ENCODE results near the gene PARD3B.

PARD3B gene

GRCh38 chr2:205025580-205026240, 480.4 kb downstream of the PARD3B start:
- TF ChIP-seq ELF4 (IDR thresholded peaks at IDR 0.05) (no peak), FOXA1 (IDR thresholded peaks at IDR 0.05) (no peak), ARNT (IDR thresholded peaks at IDR 0.05) (no peak), TARDBP (IDR thresholded peaks at IDR 0.05) (no peak), L3MBTL2 (conservative IDR thresholded peaks at IDR 0.05) (no peak), CTBP1 (IDR thresholded peaks at IDR 0.05; ENCODE audit: borderline replicate concordance) (no peak), NFRKB (IDR thresholded peaks at IDR 0.05) (no peak), BHLHE40 (IDR thresholded peaks at IDR 0.05; ENCODE audit: borderline replicate concordance) (no peak), SP1 (IDR thresholded peaks at IDR 0.05) (no peak), SUZ12 (IDR thresholded peaks at IDR 0.05) (no peak), HDGF (IDR thresholded peaks at IDR 0.05; ENCODE audit: borderline replicate concordance) (no peak), ZNF384 (IDR thresholded peaks at IDR 0.05) (no peak), FOXK2 (IDR thresholded peaks at IDR 0.05) (no peak), FOXM1 (IDR thresholded peaks at IDR 0.05; ENCODE audit: borderline replicate concordance) (no peak), PKNOX1 (IDR thresholded peaks at IDR 0.05) (no peak)
- no peak for DNase-seq (ENCODE audit: extremely low spot score)
- ChIA-PET POLR2A (no interaction called here), CTCF (no interaction called here)

GRCh38 chr2:205030695-205031094, 485.4 kb downstream of the PARD3B start:
- DNase-seq (ENCODE audit: extremely low spot score): no peak
- POLR2A ChIA-PET: no interaction called here
- CTCF ChIA-PET: no interaction called here
- TF ChIP-seq FOXM1 (IDR thresholded peaks at IDR 0.05; ENCODE audit: borderline replicate concordance) (no peak), ELF4 (IDR thresholded peaks at IDR 0.05) (no peak), L3MBTL2 (conservative IDR thresholded peaks at IDR 0.05) (no peak), TARDBP (IDR thresholded peaks at IDR 0.05) (no peak), FOXA1 (IDR thresholded peaks at IDR 0.05) (no peak), ZNF384 (IDR thresholded peaks at IDR 0.05) (no peak)

- no peak for DNase-seq (ENCODE audit: extremely low spot score)
- no peak for TF ChIP-seq FOXK2 (IDR thresholded peaks at IDR 0.05)
- no peak for TF ChIP-seq SP1 (IDR thresholded peaks at IDR 0.05)
- TF ChIP-seq ELF4 (IDR thresholded peaks at IDR 0.05): no peak
- no peak for TF ChIP-seq NFRKB (IDR thresholded peaks at IDR 0.05)
- TF ChIP-seq ZNF384 (IDR thresholded peaks at IDR 0.05): no peak
- no peak for TF ChIP-seq SUZ12 (IDR thresholded peaks at IDR 0.05)
- TF ChIP-seq BHLHE40 (IDR thresholded peaks at IDR 0.05; ENCODE audit: borderline replicate concordance): no peak
- no peak for TF ChIP-seq FOXA1 (IDR thresholded peaks at IDR 0.05)
- TF ChIP-seq HDGF (IDR thresholded peaks at IDR 0.05; ENCODE audit: borderline replicate concordance): no peak
- TF ChIP-seq ARNT (IDR thresholded peaks at IDR 0.05): no peak
- TF ChIP-seq TARDBP (IDR thresholded peaks at IDR 0.05): no peak
- TF ChIP-seq L3MBTL2 (conservative IDR thresholded peaks at IDR 0.05): no peak
- TF ChIP-seq PKNOX1 (IDR thresholded peaks at IDR 0.05): no peak
- no peak for TF ChIP-seq CTBP1 (IDR thresholded peaks at IDR 0.05; ENCODE audit: borderline replicate concordance)
- TF ChIP-seq LEF1 (IDR thresholded peaks at IDR 0.05; ENCODE audit: borderline replicate concordance): no peak
- TF ChIP-seq FOXM1 (IDR thresholded peaks at IDR 0.05; ENCODE audit: borderline replicate concordance): no peak
- CTCF ChIA-PET: no interaction called here
- POLR2A ChIA-PET: no interaction called here
Measured at GRCh38 chr2:205032093-205032551, 486.8 kb downstream of the PARD3B start.

- POLR2A ChIA-PET: no interaction called here
- CTCF ChIA-PET: no interaction called here
- no peak for DNase-seq (ENCODE audit: extremely low spot score)
- TF ChIP-seq SUZ12 (IDR thresholded peaks at IDR 0.05): no peak
- TF ChIP-seq FOXA1 (IDR thresholded peaks at IDR 0.05): no peak
- TF ChIP-seq SP1 (IDR thresholded peaks at IDR 0.05): no peak
- no peak for TF ChIP-seq L3MBTL2 (conservative IDR thresholded peaks at IDR 0.05)
- TF ChIP-seq HDGF (IDR thresholded peaks at IDR 0.05; ENCODE audit: borderline replicate concordance): no peak
- no peak for TF ChIP-seq PKNOX1 (IDR thresholded peaks at IDR 0.05)
- no peak for TF ChIP-seq BHLHE40 (IDR thresholded peaks at IDR 0.05; ENCODE audit: borderline replicate concordance)
- TF ChIP-seq ARNT (IDR thresholded peaks at IDR 0.05): no peak
- no peak for TF ChIP-seq ZNF384 (IDR thresholded peaks at IDR 0.05)
- no peak for TF ChIP-seq CTBP1 (IDR thresholded peaks at IDR 0.05; ENCODE audit: borderline replicate concordance)
- no peak for TF ChIP-seq TARDBP (IDR thresholded peaks at IDR 0.05)
- TF ChIP-seq NFRKB (IDR thresholded peaks at IDR 0.05): no peak
- TF ChIP-seq LEF1 (IDR thresholded peaks at IDR 0.05; ENCODE audit: borderline replicate concordance): no peak
- no peak for TF ChIP-seq FOXK2 (IDR thresholded peaks at IDR 0.05)
- no peak for TF ChIP-seq ELF4 (IDR thresholded peaks at IDR 0.05)
- TF ChIP-seq FOXM1 (IDR thresholded peaks at IDR 0.05; ENCODE audit: borderline replicate concordance): no peak
Measured at GRCh38 chr2:205033431-205033830, 488.2 kb downstream of the PARD3B start.

GRCh38 chr2:205034034-205034433, 488.8 kb downstream of the PARD3B start:
- POLR2A ChIA-PET: no interaction called here
- DNase-seq (ENCODE audit: extremely low spot score): no peak

More at GRCh38 chr2:205034034-205034433, 488.8 kb downstream of the PARD3B start:
- CTCF ChIA-PET: no interaction called here
- no peak for TF ChIP-seq TARDBP (IDR thresholded peaks at IDR 0.05)
- no peak for TF ChIP-seq HDGF (IDR thresholded peaks at IDR 0.05; ENCODE audit: borderline replicate concordance)
- TF ChIP-seq ARNT (IDR thresholded peaks at IDR 0.05): no peak
- no peak for TF ChIP-seq SP1 (IDR thresholded peaks at IDR 0.05)
- TF ChIP-seq ELF4 (IDR thresholded peaks at IDR 0.05): no peak
- TF ChIP-seq CTBP1 (IDR thresholded peaks at IDR 0.05; ENCODE audit: borderline replicate concordance): no peak
- TF ChIP-seq BHLHE40 (IDR thresholded peaks at IDR 0.05; ENCODE audit: borderline replicate concordance): no peak
- no peak for TF ChIP-seq FOXM1 (IDR thresholded peaks at IDR 0.05; ENCODE audit: borderline replicate concordance)
- TF ChIP-seq PKNOX1 (IDR thresholded peaks at IDR 0.05): no peak
- no peak for TF ChIP-seq ZNF384 (IDR thresholded peaks at IDR 0.05)
- TF ChIP-seq FOXK2 (IDR thresholded peaks at IDR 0.05): no peak
